HEK293T (cell line): ENCODE data around the gene KPNA2.
"Not testable (repeated sequence)": the region's sequence is repeated elsewhere in the genome, so short reads cannot be mapped to it uniquely, and the experiment has no call there.

ENCODE experiments used
- CTCF ChIA-PET: fragments of 350-600 bp; formaldehyde crosslinking; extraction: SDS; loops from one replicate; lab custom pipeline; 2021; ENCODE audit warnings: antibody characterized with exemption, inconsistent platforms; lab: Yijun Ruan, JAX
- POLR2A ChIA-PET: fragments of 350-600 bp; formaldehyde crosslinking; extraction: SDS; loops from one replicate; lab custom pipeline; 2020; ENCODE audit warnings: antibody characterized with exemption, inconsistent platforms; lab: Yijun Ruan, JAX
- DNase-seq: peaks from one replicate; pipeline ENCODE4 v3.0.0; 2012; ENCODE audit warnings: mixed read lengths; ENCODE audit errors: extremely low spot score
- ARNT ChIP-seq: fragments of 450-650 bp; IDR thresholded peaks from 2 replicates; pipeline ENCODE4 v1.6.1; 2017; ENCODE audit warnings: mild to moderate bottlenecking
- BHLHE40 ChIP-seq: fragments of 450-650 bp; IDR thresholded peaks from 2 replicates; pipeline ENCODE4 v1.6.1; 2016; ENCODE audit warnings: mild to moderate bottlenecking, moderate library complexity, borderline replicate concordance
- CTBP1 ChIP-seq: fragments of 450-650 bp; IDR thresholded peaks from 2 replicates; pipeline ENCODE4 v1.6.1; 2016; ENCODE audit warnings: borderline replicate concordance
- ELF4 ChIP-seq: fragments of 450-650 bp; IDR thresholded peaks from 2 replicates; pipeline ENCODE4 v1.6.1; 2017; ENCODE audit warnings: antibody characterized with exemption
- FOXA1 ChIP-seq: fragments of 450-650 bp; IDR thresholded peaks from 2 replicates; pipeline ENCODE4 v1.6.1; 2016; ENCODE audit warnings: mild to moderate bottlenecking
- FOXK2 ChIP-seq: fragments of 450-650 bp; IDR thresholded peaks from 2 replicates; pipeline ENCODE4 v1.6.1; 2016; ENCODE audit warnings: mild to moderate bottlenecking
- FOXM1 ChIP-seq: fragments of 450-650 bp; IDR thresholded peaks from 2 replicates; pipeline ENCODE4 v1.6.1; 2017; ENCODE audit warnings: mild to moderate bottlenecking, borderline replicate concordance
- HDGF ChIP-seq: fragments of 450-650 bp; IDR thresholded peaks from 2 replicates; pipeline ENCODE4 v1.6.1; 2017; ENCODE audit warnings: antibody characterized with exemption, borderline replicate concordance
- L3MBTL2 ChIP-seq: fragments of 450-650 bp; conservative IDR thresholded peaks from 2 replicates; pipeline ENCODE4 v1.6.1; 2016; ENCODE audit warnings: mild to moderate bottlenecking
- LEF1 ChIP-seq: fragments of 450-650 bp; IDR thresholded peaks from 2 replicates; pipeline ENCODE4 v1.6.1; 2017; ENCODE audit warnings: mild to moderate bottlenecking, borderline replicate concordance
- NFRKB ChIP-seq: fragments of 450-650 bp; IDR thresholded peaks from 2 replicates; pipeline ENCODE4 v1.6.1; 2016; ENCODE audit warnings: mild to moderate bottlenecking, moderate library complexity
- SP1 ChIP-seq: fragments of 450-650 bp; IDR thresholded peaks from 2 replicates; pipeline ENCODE4 v1.6.1; 2017
- SUZ12 ChIP-seq: fragments of 450-650 bp; IDR thresholded peaks from 2 replicates; pipeline ENCODE4 v1.6.1; 2016; ENCODE audit warnings: mild to moderate bottlenecking
- TARDBP ChIP-seq: fragments of 450-650 bp; IDR thresholded peaks from 2 replicates; pipeline ENCODE4 v1.6.1; 2016
- ZNF384 ChIP-seq: fragments of 450-650 bp; IDR thresholded peaks from 2 replicates; pipeline ENCODE4 v1.6.1; 2016
- TF ChIP-seq, protein P1 (sequence below): fragments of 450-650 bp; IDR thresholded peaks from 2 replicates; pipeline ENCODE4 v1.6.1; 2016

KPNA2 gene

DNA sequence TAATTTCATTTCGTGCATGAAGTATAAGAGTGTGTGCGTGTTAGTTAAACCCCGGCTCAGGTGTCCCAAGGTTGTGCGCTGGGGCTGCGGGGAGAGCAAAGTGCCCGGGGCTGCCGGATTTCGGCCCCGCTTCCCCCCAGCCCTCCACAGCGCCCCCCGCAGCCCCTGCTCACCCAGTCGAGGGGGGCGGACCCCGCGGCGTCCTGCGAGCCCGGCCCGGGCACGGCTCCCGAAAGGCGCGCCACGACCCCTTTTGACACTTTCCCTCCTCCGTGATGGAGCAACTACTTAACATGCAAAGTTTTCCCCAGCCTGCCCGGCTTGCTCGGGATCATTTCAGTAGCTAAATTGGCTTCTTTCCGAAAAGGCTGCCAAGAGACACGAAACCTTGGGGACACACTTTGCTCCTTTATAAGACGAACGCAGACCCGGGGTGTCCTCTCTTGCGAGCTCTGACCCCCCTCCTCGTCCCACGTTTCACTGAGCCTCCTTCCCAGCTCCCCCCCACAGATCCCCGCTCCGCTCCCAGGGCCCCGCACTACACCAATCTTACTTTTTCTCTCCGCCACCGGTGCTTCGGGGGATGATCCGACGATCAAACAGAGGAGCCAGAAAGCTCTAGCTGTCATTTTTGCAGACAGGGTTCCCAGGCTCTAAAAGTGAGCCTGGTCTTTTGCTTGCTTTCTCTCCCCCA, 39.8 kb upstream of the KPNA2 start:
- POLR2A ChIA-PET = interaction anchor here (0.8 to 2.4 kb wide), 7 partner anchors 9 to 40 kb away, joined by 3 to 11 read pairs (median 5); partner anchors contain the start of gene KPNA2
- DNase-seq = no peak
- TF ChIP-seq BHLHE40 = no peak
- no peak for TF ChIP-seq ELF4
- TF ChIP-seq SP1 = no peak
- no peak for TF ChIP-seq TARDBP
- no peak for TF ChIP-seq HDGF
- CTCF ChIA-PET = no interaction called here

- TF ChIP-seq L3MBTL2 = peak; percentile 32; the same call in 1 of the 2 replicates
Measured at GRCh38 chr17:67996301-67997171, 39.0 kb upstream of the KPNA2 start, which contains the start of gene C17orf58. Gene C17orf58, minus strand, starts transcription at chr17:67996469. Its CDS starts 271 bp downstream, at chr17:67996198.

DNA sequence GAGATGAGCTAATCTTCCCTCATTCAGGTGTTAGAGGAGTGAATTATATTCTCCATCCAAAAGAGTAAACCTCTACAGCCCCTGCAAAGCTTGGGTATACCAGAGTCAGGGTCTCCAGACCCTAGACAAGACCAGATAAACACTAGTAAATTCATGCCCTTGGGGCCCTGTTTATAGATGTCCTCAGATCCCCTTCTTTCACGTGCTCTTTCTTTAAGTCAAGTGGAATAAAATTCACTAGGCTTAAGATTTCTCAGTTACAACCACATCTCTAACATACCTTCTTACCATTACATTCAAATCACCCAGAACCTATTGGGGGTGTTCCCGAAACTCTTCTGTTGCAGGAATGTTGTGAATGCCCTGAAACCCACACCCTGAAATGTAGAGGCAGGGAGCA, 37.1 kb upstream of the KPNA2 start:
- no peak for DNase-seq
- POLR2A ChIA-PET = no interaction called here
- CTCF ChIA-PET = interaction anchor here (0.7 kb wide), 1 partner anchor 202 kb away, joined by 3 read pairs; no protein-coding TSS in a partner anchor
- no peak for TF ChIP-seq ELF4
- TF ChIP-seq, protein P1, sequence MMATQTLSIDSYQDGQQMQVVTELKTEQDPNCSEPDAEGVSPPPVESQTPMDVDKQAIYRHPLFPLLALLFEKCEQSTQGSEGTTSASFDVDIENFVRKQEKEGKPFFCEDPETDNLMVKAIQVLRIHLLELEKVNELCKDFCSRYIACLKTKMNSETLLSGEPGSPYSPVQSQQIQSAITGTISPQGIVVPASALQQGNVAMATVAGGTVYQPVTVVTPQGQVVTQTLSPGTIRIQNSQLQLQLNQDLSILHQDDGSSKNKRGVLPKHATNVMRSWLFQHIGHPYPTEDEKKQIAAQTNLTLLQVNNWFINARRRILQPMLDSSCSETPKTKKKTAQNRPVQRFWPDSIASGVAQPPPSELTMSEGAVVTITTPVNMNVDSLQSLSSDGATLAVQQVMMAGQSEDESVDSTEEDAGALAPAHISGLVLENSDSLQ = no peak
- TF ChIP-seq TARDBP = no peak
- no peak for TF ChIP-seq FOXK2
- TF ChIP-seq NFRKB = no peak
- TF ChIP-seq SP1 = no peak
- TF ChIP-seq FOXM1 = no peak
- TF ChIP-seq FOXA1 = no peak
- TF ChIP-seq BHLHE40 = no peak

More at GRCh38 chr17:67996301-67997171, 39.0 kb upstream of the KPNA2 start, which contains the start of gene C17orf58:
- ChIA-PET POLR2A (interaction anchor here (0.6 to 2.4 kb wide), 7 partner anchors 10 to 39 kb away, joined by 3 to 11 read pairs (median 4); partner anchors contain the start of gene KPNA2), CTCF (interaction anchor here (0.5 to 0.6 kb wide), 3 partner anchors 26 to 62 kb away, joined by 3 to 4 read pairs (median 3); no protein-coding TSS in a partner anchor)
- not testable (repeated sequence) for DNase-seq

GRCh38 chr17:67999291-67999911, 36.1 kb upstream of the KPNA2 start:
- ChIA-PET CTCF (no interaction called here), POLR2A (no interaction called here)
- DNase-seq = no peak
- no peak for TF ChIP-seq ZNF384
- TF ChIP-seq, protein P1 = no peak
- TF ChIP-seq NFRKB = no peak
- TF ChIP-seq HDGF = no peak
- no peak for TF ChIP-seq BHLHE40
- TF ChIP-seq FOXK2 = no peak
- no peak for TF ChIP-seq ELF4
- no peak for TF ChIP-seq TARDBP
- no peak for TF ChIP-seq SUZ12
- TF ChIP-seq L3MBTL2 = no peak

DNA sequence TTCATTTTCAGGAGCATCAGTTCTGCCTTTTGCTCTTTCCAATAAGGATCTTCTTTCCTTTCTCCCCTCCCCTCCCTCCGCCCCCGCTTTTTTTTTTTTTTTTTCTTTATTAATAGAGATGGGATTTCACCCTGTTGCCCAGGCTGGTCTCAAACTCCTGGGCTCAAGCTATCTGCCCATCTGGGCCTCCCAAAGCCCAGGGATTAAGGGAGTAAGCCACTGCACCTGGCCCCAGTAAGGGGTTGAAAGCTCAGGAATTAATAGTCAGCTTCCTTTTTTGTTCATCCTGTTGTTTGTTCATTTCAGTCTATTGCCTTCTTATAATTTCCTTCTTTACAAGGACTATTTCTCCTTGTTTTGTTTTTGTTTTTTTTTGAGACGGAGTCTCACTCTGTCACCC, 31.3 kb upstream of the KPNA2 start:
- TF ChIP-seq, protein P1 = no peak
- TF ChIP-seq CTBP1 = no peak
- TF ChIP-seq ELF4 = no peak
- no peak for TF ChIP-seq ARNT
- no peak for TF ChIP-seq FOXM1
- no peak for TF ChIP-seq HDGF
- ChIA-PET CTCF (interaction anchor here (0.6 kb wide), 1 partner anchor 266 kb away, joined by 3 read pairs; no protein-coding TSS in a partner anchor), POLR2A (interaction anchor here (1.7 kb wide), 1 partner anchor 9 kb away, joined by 8 read pairs; no protein-coding TSS in a partner anchor)
- DNase-seq = no peak

GRCh38 chr17:68006797-68007196, 28.7 kb upstream of the KPNA2 start:
- POLR2A ChIA-PET = interaction anchor here (1.0 kb wide), 1 partner anchor 10 kb away, joined by 4 read pairs; the partner anchor contains the start of gene C17orf58
- DNase-seq = no peak
- TF ChIP-seq TARDBP (no peak), NFRKB (no peak), BHLHE40 (no peak), FOXM1 (no peak), LEF1 (no peak), SP1 (no peak)
- CTCF ChIA-PET = interaction anchor here (1.1 to 1.3 kb wide), 2 partner anchors 9 to 14 kb away, joined by 3 to 10 read pairs; no protein-coding TSS in a partner anchor
